Measurements from ENCODE around the gene TCF7L2.

Gene TCF7L2

GRCh38 chr10:113175176-113175575 is 225.1 kb downstream of the TCF7L2 start:
- no peak for DNase-seq (ENCODE audit: low read depth in 3 of 3, low spot score in 1 of 3)

- no peak for DNase-seq (ENCODE audit: low read depth in 3 of 3, low spot score in 1 of 3)
Observed at GRCh38 chr10:113175756-113176651, 226.0 kb downstream of the TCF7L2 start.

- no peak for DNase-seq (ENCODE audit: low read depth in 3 of 3, low spot score in 1 of 3)
Observed at GRCh38 chr10:113176652-113177155, 226.7 kb downstream of the TCF7L2 start.

- DNase-seq (ENCODE audit: low read depth in 3 of 3, low spot score in 1 of 3): no peak
Observed at GRCh38 chr10:113177156-113177935, 227.3 kb downstream of the TCF7L2 start.

GRCh38 chr10:113177936-113178335 is 227.9 kb downstream of the TCF7L2 start:
- DNase-seq (ENCODE audit: low read depth in 3 of 3, low spot score in 1 of 3): no peak

GRCh38 chr10:113178771-113179170 is 228.7 kb downstream of the TCF7L2 start:
- DNase-seq (ENCODE audit: low read depth in 3 of 3, low spot score in 1 of 3): no peak

- DNase-seq (ENCODE audit: low read depth in 3 of 3, low spot score in 1 of 3): no peak
Observed at GRCh38 chr10:113179265-113179664, 229.2 kb downstream of the TCF7L2 start.

GRCh38 chr10:113179966-113180365 is 229.9 kb downstream of the TCF7L2 start:
- no peak for DNase-seq (ENCODE audit: low read depth in 3 of 3, low spot score in 1 of 3)

- no peak for DNase-seq (ENCODE audit: low read depth in 3 of 3, low spot score in 1 of 3)
Observed at GRCh38 chr10:113180401-113181154, 230.5 kb downstream of the TCF7L2 start.

- no peak for DNase-seq (ENCODE audit: low read depth in 3 of 3, low spot score in 1 of 3)
Observed at GRCh38 chr10:113182154-113182553, 232.1 kb downstream of the TCF7L2 start.

GRCh38 chr10:113183573-113183972 is 233.5 kb downstream of the TCF7L2 start:
- DNase-seq (ENCODE audit: low read depth in 3 of 3, low spot score in 1 of 3): no peak

GRCh38 chr10:113187063-113187777 is 237.2 kb downstream of the TCF7L2 start:
- no peak for DNase-seq (ENCODE audit: low read depth in 3 of 3, low spot score in 1 of 3)

GRCh38 chr10:113199459-113199858 is 249.4 kb downstream of the TCF7L2 start:
- no peak for DNase-seq (ENCODE audit: low read depth in 3 of 3, low spot score in 1 of 3)

GRCh38 chr10:113202011-113202410 is 252.0 kb downstream of the TCF7L2 start:
- no peak for DNase-seq (ENCODE audit: low read depth in 3 of 3, low spot score in 1 of 3)

- DNase-seq (ENCODE audit: low read depth in 3 of 3, low spot score in 1 of 3): no peak
Observed at GRCh38 chr10:113207924-113208323, 257.9 kb downstream of the TCF7L2 start.

GRCh38 chr10:113213035-113213434 is 263.0 kb downstream of the TCF7L2 start:
- no peak for DNase-seq (ENCODE audit: low read depth in 3 of 3, low spot score in 1 of 3)

- no peak for DNase-seq (ENCODE audit: low read depth in 3 of 3, low spot score in 1 of 3)
Observed at GRCh38 chr10:113214331-113214730, 264.3 kb downstream of the TCF7L2 start.

- no peak for DNase-seq (ENCODE audit: low read depth in 3 of 3, low spot score in 1 of 3)
Observed at GRCh38 chr10:113216102-113216501, 266.1 kb downstream of the TCF7L2 start.
